A549 (cell line): ENCODE data around the gene POLR3GL. TPM values are rescaled to one million over a fixed set of nuclear protein-coding genes. Genes with fewer than 3 reads are reported as not detected.

Source experiments
- ATAC-seq, 2 experiments: fragments of 200-7000 bp in 1 of 2; fragments of >200 bp in 1 of 2; cut with Nextera tagmentation in 1 of 2; cut with Tn5 transposase in 1 of 2; 3 replicates each; pipeline versions ENCODE4 v1.8.0 to v1.9.1; 2018 to 2020; ENCODE audit warnings: mild to moderate bottlenecking in 1 of 2, moderate library complexity in 1 of 2
- CTCF ChIA-PET: fragments of 300-600 bp; sonication (Branson Sonifier 250); formaldehyde crosslinking; extraction: SDS; loops from one replicate; lab custom pipeline; 2021; ENCODE audit warnings: antibody characterized with exemption, inconsistent platforms; lab: Yijun Ruan, JAX
- POLR2A ChIA-PET: fragments of 350-600 bp; formaldehyde crosslinking; extraction: SDS; loops from one replicate; lab custom pipeline; 2021; ENCODE audit warnings: antibody characterized with exemption, inconsistent platforms; lab: Yijun Ruan, JAX
- DNase-seq, 2 experiments: peaks; one replicate each; pipeline versions ENCODE4 v3.0.0 to v3.0.0-alpha.2; 2011 to 2016; ENCODE audit warnings: low read depth in 1 of 2, low spot score in 1 of 2
- FAIRE-seq: peaks from 2 replicates; lab custom pipeline; 2011; peaks lifted over from hg19 to GRCh38; lab: Jason Lieb, UNC
- H3K27ac ChIP-seq, 2 experiments: fragments of >200 bp; sonication (Bioruptor Twin); formaldehyde crosslinking; 3 replicates each; pipeline ENCODE4 v1.5.1; 2016 to 2017
- H3K4me1 ChIP-seq: fragments of >200 bp; sonication (Bioruptor Twin); formaldehyde crosslinking; 3 replicates; pipeline ENCODE4 v1.6.1; 2016
- H3K4me2 ChIP-seq: fragments of >200 bp; sonication (Bioruptor Twin); formaldehyde crosslinking; 3 replicates; pipeline ENCODE4 v1.6.1; 2016
- H3K4me3 ChIP-seq: fragments of >200 bp; sonication (Bioruptor Twin); formaldehyde crosslinking; 3 replicates; pipeline ENCODE4 v1.5.1; 2016
- H3K9me3 ChIP-seq: fragments of >200 bp; sonication (Bioruptor Twin); formaldehyde crosslinking; 3 replicates; pipeline ENCODE4 v1.6.1; 2016
- ATOH8 ChIP-seq: fragments of 250-450 bp; sonication (Bioruptor Pico); IDR thresholded peaks from 2 replicates; pipeline ENCODE4 v1.5.0; 2020; ENCODE audit warnings: low read depth, mild to moderate bottlenecking, moderate library complexity
- BHLHE40 ChIP-seq: IDR thresholded peaks from 2 replicates; pipeline ENCODE4 v1.6.1; 2012; ENCODE audit warnings: low read depth, low read length, inconsistent platforms
- CBX2 ChIP-seq: fragments of 200-600 bp; sonication (generic); IDR thresholded peaks from 2 replicates; pipeline ENCODE4 v1.6.1; 2016; ENCODE audit warnings: low read depth, mild to moderate bottlenecking, borderline replicate concordance
- CBX8 ChIP-seq: fragments of 200-600 bp; sonication (generic); IDR thresholded peaks from 2 replicates; pipeline ENCODE4 v1.6.1; 2016
- CHD2 ChIP-seq: fragments of 150-350 bp; IDR thresholded peaks from 2 replicates; pipeline ENCODE4 v1.6.1; 2014; ENCODE audit warnings: low read length; ENCODE audit not compliant: partially characterized antibody
- CHD4 ChIP-seq: fragments of 200-600 bp; sonication (generic); IDR thresholded peaks from 2 replicates; pipeline ENCODE4 v1.6.1; 2016; ENCODE audit warnings: antibody characterized with exemption, mild to moderate bottlenecking, borderline replicate concordance
- E2F6 ChIP-seq: IDR thresholded peaks from 2 replicates; pipeline ENCODE4 v1.6.1; 2012; ENCODE audit warnings: low read depth, borderline replicate concordance
- FOSL2 ChIP-seq, 2 experiments: fragments of 450-650 bp in 1 of 2; fragments of >200 bp in 1 of 2; sonication (Bioruptor Twin) in 1 of 2; formaldehyde crosslinking; IDR thresholded peaks; 2 replicates each; pipeline versions ENCODE4 v1.5.0 to v1.6.1; 2016 to 2020; ENCODE audit warnings: mild to moderate bottlenecking in 1 of 2, moderate library complexity in 1 of 2
- FOXS1 ChIP-seq: fragments of 250-450 bp; sonication (Bioruptor Pico); IDR thresholded peaks from 2 replicates; pipeline ENCODE4 v1.5.0; 2020; ENCODE audit warnings: mild to moderate bottlenecking, moderate library complexity
- HDAC2 ChIP-seq: fragments of 200-600 bp; sonication (generic); IDR thresholded peaks from 2 replicates; pipeline ENCODE4 v1.6.1; 2016
- HES2 ChIP-seq: fragments of >200 bp; sonication (Bioruptor Twin); formaldehyde crosslinking; IDR thresholded peaks from 2 replicates; pipeline ENCODE4 v1.6.1; 2016
- HEYL ChIP-seq: fragments of 250-450 bp; sonication (Bioruptor Pico); IDR thresholded peaks from 2 replicates; pipeline ENCODE4 v1.8.0; 2021; ENCODE audit warnings: mild to moderate bottlenecking, moderate library complexity
- HMGXB4 ChIP-seq: fragments of 250-450 bp; sonication (Bioruptor Pico); IDR thresholded peaks from 2 replicates; pipeline ENCODE4 v1.5.0; 2021; ENCODE audit warnings: mild to moderate bottlenecking, moderate library complexity, borderline replicate concordance
- KDM5A ChIP-seq: fragments of 200-600 bp; sonication (generic); IDR thresholded peaks from 2 replicates; pipeline ENCODE4 v1.6.1; 2016; ENCODE audit warnings: antibody characterized with exemption, mild to moderate bottlenecking
- MAFK ChIP-seq: fragments of 450-650 bp; IDR thresholded peaks from 2 replicates; pipeline ENCODE4 v1.6.1; 2014; ENCODE audit not compliant: partially characterized antibody
- MAX ChIP-seq: IDR thresholded peaks from 2 replicates; pipeline ENCODE4 v1.6.1; 2012
- MAZ ChIP-seq: fragments of 150-350 bp; IDR thresholded peaks from 2 replicates; pipeline ENCODE4 v1.6.1; 2014; ENCODE audit warnings: antibody characterized with exemption, low read depth, low read length, borderline replicate concordance
- MYC ChIP-seq: IDR thresholded peaks from 2 replicates; pipeline ENCODE4 v1.6.1; 2012; ENCODE audit warnings: mild to moderate bottlenecking, inconsistent platforms, low read length, improper control_type of control experiment, borderline replicate concordance
- NFE2L2 ChIP-seq: fragments of 150-350 bp; conservative IDR thresholded peaks from 2 replicates; pipeline ENCODE4 v1.6.1; 2014; ENCODE audit warnings: low read length
- PBX3 ChIP-seq: IDR thresholded peaks from 2 replicates; pipeline ENCODE4 v1.6.1; 2012
- POLR2A ChIP-seq: IDR thresholded peaks from 2 replicates; pipeline ENCODE4 v1.6.1; 2012; ENCODE audit warnings: mild to moderate bottlenecking, low read length
- POLR2AphosphoS2 ChIP-seq: conservative IDR thresholded peaks from 2 replicates; pipeline ENCODE4 v1.6.1; 2012; ENCODE audit warnings: low read length, improper control_type of control experiment, inconsistent platforms
- REST ChIP-seq: fragments of 200-600 bp; sonication (generic); IDR thresholded peaks from 2 replicates; pipeline ENCODE4 v1.6.1; 2016; ENCODE audit warnings: antibody characterized with exemption, mild to moderate bottlenecking, moderate library complexity
- SMC3 ChIP-seq: fragments of >200 bp; sonication (Bioruptor Twin); formaldehyde crosslinking; IDR thresholded peaks from 3 replicates; pipeline ENCODE4 v1.6.1; 2018; ENCODE audit warnings: inconsistent platforms
- WGBS: methylation state at CpG from one replicate; pipeline ENCODE4 v1.1.6; 2017; ENCODE audit errors: missing lambda C conversion rate; 5-methylcytosine and 5-hydroxymethylcytosine counted together
- polyA plus RNA-seq, 4 experiments: library from polyadenylated mRNA; depleted of rRNA in 3 of 4; stranded (reverse); fragments of >200 nt; fragmentation: RNase III in 1 of 4; extraction: RNeasy Plus Mini Kit Qiagen cat#74134 plus additional on column Dnase treatment in 1 of 4; gene quantifications; 2 replicates in 3 of 4; 3 replicates in 1 of 4; pipeline ENCODE4 v1.2.3, GENCODE V29; 2011 to 2017

Gene POLR3GL
- polyA plus RNA-seq, 2 of the 4 experiments (the other 2 are of a cell fraction), result 12.6 to 15.7 TPM

GRCh38 chr1:145917595-145917994 lies 46.9 kb upstream of the POLR3GL start:
- ChIA-PET CTCF (interaction anchor here (1.2 to 2.4 kb wide), 2 partner anchors 26 to 72 kb away, joined by 5 to 10 read pairs; partner anchors contain the start of gene NUDT17), POLR2A (interaction anchor here (2.0 to 2.5 kb wide), 2 partner anchors 10 to 26 kb away, joined by 14 to 23 read pairs; partner anchors contain the start of gene RBM8A)
- H3K4me3 ChIP-seq, result peak overlapping the region; percentile 85
- H3K27ac ChIP-seq, result peak overlapping the region; percentile 85 to 92
- H3K4me2 ChIP-seq, result peak overlapping the region; percentile 91
- no peaks in the 10 kb centered on the region for H3K9me3 ChIP-seq
- WGBS, result 89% methylated on average over 5 of the region's 5 CpGs
- ATAC-seq (no peak), FAIRE-seq (no peak), DNase-seq (no peak)
- peaks cover 10% of the 10 kb centered on the region for H3K4me1 ChIP-seq
- no peak for TF ChIP-seq CHD2
- TF ChIP-seq MAFK, result no peak
- TF ChIP-seq SMC3, result no peak
- TF ChIP-seq HEYL (CRISPR knock-in tag), result no peak
- TF ChIP-seq POLR2AphosphoS2, result no peak
- no peak for TF ChIP-seq KDM5A
- no peak for TF ChIP-seq REST
- no peak for TF ChIP-seq CBX8
- TF ChIP-seq FOXS1 (CRISPR knock-in tag), result no peak
- no peak for TF ChIP-seq CBX2
- no peak for TF ChIP-seq PBX3
- no peak for TF ChIP-seq POLR2A
- no peak for TF ChIP-seq MAX
- TF ChIP-seq MYC, result no peak

- peak within 1 kb of the TSS; percentile 85 to 92 for H3K27ac ChIP-seq
- ATAC-seq (peak; percentile 89 to 95), FAIRE-seq (no peak), DNase-seq (peak; percentile 87 to 89)
- peaks cover 10% of the 10 kb centered on the region for H3K4me1 ChIP-seq
- H3K4me3 ChIP-seq, result peak within 1 kb of the TSS; percentile 85
- CTCF ChIA-PET, result interaction anchor here (1.0 to 2.0 kb wide), 7 partner anchors 8 to 89 kb away, joined by 3 to 17 read pairs (median 6); partner anchors contain the start of genes ITGA10, NUDT17 and RBM8A
- no peaks in the 10 kb centered on the region for H3K9me3 ChIP-seq
- WGBS, result 1% methylated on average over 33 of the region's 51 CpGs
- H3K4me2 ChIP-seq, result peak within 1 kb of the TSS; percentile 91
- POLR2A ChIA-PET, result interaction anchor here (0.7 to 2.5 kb wide), 8 partner anchors 9 to 120 kb away, joined by 4 to 23 read pairs (median 6); partner anchors contain the start of genes ANKRD34A, LIX1L, PIAS3 and POLR3GL
- TF ChIP-seq PBX3, result no peak
- peak; percentile 81; the same call in 1 of the 2 replicates for TF ChIP-seq KDM5A
- TF ChIP-seq CBX2, result no peak
- no peak for TF ChIP-seq HMGXB4 (CRISPR knock-in tag)
- no peak for TF ChIP-seq CHD4
- no peak for TF ChIP-seq BHLHE40
- TF ChIP-seq FOSL2 (IDR thresholded peaks at IDR 0.05), result no peak
- no peak for TF ChIP-seq FOSL2 (CRISPR knock-in tag; IDR thresholded peaks at IDR 0.05)
- TF ChIP-seq NFE2L2, result no peak
- TF ChIP-seq E2F6, result no peak; the same call in 1 of the 2 replicates
- no peak for TF ChIP-seq FOXS1 (CRISPR knock-in tag)
- TF ChIP-seq HDAC2, result no peak
- peak; percentile 82 for TF ChIP-seq CHD2
- TF ChIP-seq MAZ, result no peak
- no peak for TF ChIP-seq HES2
- no peak for TF ChIP-seq ATOH8 (CRISPR knock-in tag)
Observed at GRCh38 chr1:145918144-145918991, 46.1 kb upstream of the POLR3GL start, which contains the start of gene PEX11B. PEX11B (minus strand) TSS chr1:145918717; CDS start chr1:145918688, 29 bp downstream.
